NCI-H1105 treated with DMSO at 0.1 percent for 48 hours (cell line): ENCODE measurements around the gene SNRNP25.
"Not testable (repeated sequence)": the region's sequence is repeated elsewhere in the genome, so short reads cannot be mapped to it uniquely, and the experiment has no call there.

ENCODE experiments used
- DNase-seq: peaks from one replicate; lab custom pipeline; 2025; lab: John Stamatoyannopoulos, UW

The SNRNP25 gene

GRCh38 chr16:53346-54236, at the start of gene SNRNP25, which contains the start of gene POLR3K:
TSS of gene SNRNP25 (plus strand) at chr16:53828. CDS start at chr16:54017, 189 bp downstream.
TSS of gene POLR3K (minus strand) at chr16:53608. CDS start at chr16:53586, 22 bp downstream.
- peak; percentile 91 for DNase-seq

GRCh38 chr16:9903-10665, 43.5 kb upstream of the SNRNP25 start:
- no peak for DNase-seq

- DNase-seq, result peak; percentile 71
Measured at GRCh38 chr16:10772-11171, 42.9 kb upstream of the SNRNP25 start.

- DNase-seq, result not testable (repeated sequence)
Measured at GRCh38 chr16:17062-17765, 36.4 kb upstream of the SNRNP25 start.

GRCh38 chr16:20886-21285, 32.7 kb upstream of the SNRNP25 start:
- DNase-seq, result not testable (repeated sequence)

GRCh38 chr16:24151-24550, 29.5 kb upstream of the SNRNP25 start:
- DNase-seq, result not testable (repeated sequence)

GRCh38 chr16:25926-26348, 27.7 kb upstream of the SNRNP25 start:
- DNase-seq, result not testable (repeated sequence)

- not testable (repeated sequence) for DNase-seq
Measured at GRCh38 chr16:30627-31026, 23.0 kb upstream of the SNRNP25 start.

GRCh38 chr16:33154-33876, 20.3 kb upstream of the SNRNP25 start:
- not testable (repeated sequence) for DNase-seq

- no peak for DNase-seq
Measured at GRCh38 chr16:33877-34647, 19.6 kb upstream of the SNRNP25 start.

- DNase-seq, result no peak
Measured at GRCh38 chr16:34648-34987, 19.0 kb upstream of the SNRNP25 start.

- no peak for DNase-seq
Measured at GRCh38 chr16:35011-35677, 18.5 kb upstream of the SNRNP25 start.

- no peak for DNase-seq
Measured at GRCh38 chr16:35678-36305, 17.8 kb upstream of the SNRNP25 start.

- no peak for DNase-seq
Measured at GRCh38 chr16:36336-36984, 17.2 kb upstream of the SNRNP25 start.

- DNase-seq, result no peak
Measured at GRCh38 chr16:37511-37910, 16.1 kb upstream of the SNRNP25 start.

- DNase-seq, result not testable (repeated sequence)
Measured at GRCh38 chr16:38206-38605, 15.4 kb upstream of the SNRNP25 start.

GRCh38 chr16:38941-39892, 14.4 kb upstream of the SNRNP25 start:
- DNase-seq, result no peak

GRCh38 chr16:41439-42068, 12.1 kb upstream of the SNRNP25 start:
- no peak for DNase-seq
